ENCODE results near the gene ZFAND2B.

- TF ChIP-seq POLR2A (IDR thresholded peaks at IDR 0.05) (no peak), CTCF (IDR thresholded peaks at IDR 0.05) (no peak)
Observed at GRCh38 chr2:219204425-219205164, 2.0 kb upstream of the ZFAND2B start.
